NT2/D1 (cell line): ENCODE data around the gene DLG2.

Source experiments
- SUZ12 ChIP-seq: IDR thresholded peaks from 2 replicates; pipeline ENCODE4 v1.6.1; 2011; ENCODE audit not compliant: insufficient read length, insufficient read depth; ENCODE audit errors: extremely low read depth
- YY1 ChIP-seq: IDR thresholded peaks from 2 replicates; pipeline ENCODE4 v1.6.1; 2011; ENCODE audit not compliant: insufficient read length, insufficient read depth

GRCh38 chr11:84914511-84914910 is 712.6 kb downstream of the DLG2 start:
- TF ChIP-seq YY1: no peak
- no peak for TF ChIP-seq SUZ12
